ENCODE results near the gene CAMK1D. TPM values are rescaled to one million over a fixed set of nuclear protein-coding genes. Genes with fewer than 3 reads are reported as not detected.

The CAMK1D gene
- total RNA-seq, 4 donors from 2014 or later = 5.6 to 23.9 (median 7.4) TPM

- Histone ChIP-seq H3K4me3 (no peak overlapping the region), H3K36me3 (no peaks in the 10 kb centered on the region), H3K27ac (no peak overlapping the region), H3K27me3 (no peaks in the 10 kb centered on the region), H3K9me3 (no peaks in the 10 kb centered on the region), H3K4me1 (peaks cover 0 to 8% (median 0%) of the 10 kb centered on the region in 4 donors)
- TF ChIP-seq, protein P1, sequence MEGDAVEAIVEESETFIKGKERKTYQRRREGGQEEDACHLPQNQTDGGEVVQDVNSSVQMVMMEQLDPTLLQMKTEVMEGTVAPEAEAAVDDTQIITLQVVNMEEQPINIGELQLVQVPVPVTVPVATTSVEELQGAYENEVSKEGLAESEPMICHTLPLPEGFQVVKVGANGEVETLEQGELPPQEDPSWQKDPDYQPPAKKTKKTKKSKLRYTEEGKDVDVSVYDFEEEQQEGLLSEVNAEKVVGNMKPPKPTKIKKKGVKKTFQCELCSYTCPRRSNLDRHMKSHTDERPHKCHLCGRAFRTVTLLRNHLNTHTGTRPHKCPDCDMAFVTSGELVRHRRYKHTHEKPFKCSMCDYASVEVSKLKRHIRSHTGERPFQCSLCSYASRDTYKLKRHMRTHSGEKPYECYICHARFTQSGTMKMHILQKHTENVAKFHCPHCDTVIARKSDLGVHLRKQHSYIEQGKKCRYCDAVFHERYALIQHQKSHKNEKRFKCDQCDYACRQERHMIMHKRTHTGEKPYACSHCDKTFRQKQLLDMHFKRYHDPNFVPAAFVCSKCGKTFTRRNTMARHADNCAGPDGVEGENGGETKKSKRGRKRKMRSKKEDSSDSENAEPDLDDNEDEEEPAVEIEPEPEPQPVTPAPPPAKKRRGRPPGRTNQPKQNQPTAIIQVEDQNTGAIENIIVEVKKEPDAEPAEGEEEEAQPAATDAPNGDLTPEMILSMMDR (IDR thresholded peaks at IDR 0.05) = no peak
- TF ChIP-seq POLR2A (IDR thresholded peaks at IDR 0.05) = no peak
- DNase-seq = peak in 1 of 3 donors; percentile 56
Measured at GRCh38 chr10:12841826-12842225, 492.5 kb downstream of the CAMK1D start.

GRCh38 chr10:12842310-12842709 lies 493.0 kb downstream of the CAMK1D start:
- no peak for DNase-seq
- no peak overlapping the region for H3K4me3 ChIP-seq
- H3K36me3 ChIP-seq = no peaks in the 10 kb centered on the region
- no peaks in the 10 kb centered on the region for H3K9me3 ChIP-seq
- no peak for TF ChIP-seq POLR2A (IDR thresholded peaks at IDR 0.05)
- TF ChIP-seq, protein P1 (IDR thresholded peaks at IDR 0.05) = no peak
- no peak overlapping the region for H3K27ac ChIP-seq
- H3K4me1 ChIP-seq = peaks cover 0 to 8% (median 0%) of the 10 kb centered on the region in 4 donors
- no peaks in the 10 kb centered on the region for H3K27me3 ChIP-seq

- H3K4me3 ChIP-seq = no peak overlapping the region
- TF ChIP-seq POLR2A (IDR thresholded peaks at IDR 0.05) = no peak
- TF ChIP-seq, protein P1 (IDR thresholded peaks at IDR 0.05) = no peak
- H3K36me3 ChIP-seq = no peaks in the 10 kb centered on the region
- DNase-seq = no peak
- no peaks in the 10 kb centered on the region for H3K9me3 ChIP-seq
- H3K27me3 ChIP-seq = no peaks in the 10 kb centered on the region
- H3K27ac ChIP-seq = no peak overlapping the region
- H3K4me1 ChIP-seq = peaks cover 0 to 8% (median 0%) of the 10 kb centered on the region in 4 donors
Measured at GRCh38 chr10:12843296-12843945, 494.1 kb downstream of the CAMK1D start.

DNA sequence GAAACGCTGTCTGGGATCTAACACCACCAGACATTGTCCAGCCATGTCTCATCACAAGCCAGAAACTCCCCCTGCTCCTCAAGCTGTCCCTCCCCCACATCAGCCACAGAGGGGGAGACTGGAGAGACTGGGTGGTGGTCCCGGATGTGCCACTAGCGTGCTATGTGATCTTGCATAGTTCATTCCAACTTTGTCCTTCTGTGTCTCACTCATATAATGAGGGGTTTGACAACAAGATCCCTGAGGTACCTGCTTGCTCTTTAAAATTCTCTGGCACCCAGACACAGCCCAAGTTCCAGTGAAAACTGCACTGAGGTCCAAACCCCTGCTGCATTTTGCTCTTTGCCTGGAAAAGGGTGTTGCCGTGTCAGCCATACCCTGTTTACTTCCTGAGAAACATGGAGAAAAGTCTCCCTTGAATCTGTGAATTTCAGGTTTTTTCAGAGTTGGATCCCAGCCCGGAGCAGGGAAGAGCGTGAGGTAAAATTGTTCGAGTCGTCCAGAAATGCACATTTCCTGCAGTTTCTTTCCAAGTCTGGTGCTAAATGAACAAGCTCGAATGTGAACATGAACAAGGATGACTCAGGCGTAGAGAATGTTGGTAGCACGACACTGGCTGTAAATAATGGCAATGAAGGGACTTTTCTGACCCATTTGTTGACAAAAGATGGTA lies 495.6 kb downstream of the CAMK1D start:
- Histone ChIP-seq H3K27ac (peak overlapping the region in 3 of 4 donors; percentile 31 to 60 (median 36)), H3K9me3 (no peaks in the 10 kb centered on the region), H3K36me3 (no peaks in the 10 kb centered on the region), H3K27me3 (no peaks in the 10 kb centered on the region), H3K4me1 (peaks cover 0 to 5% (median 0%) of the 10 kb centered on the region in 4 donors), H3K4me3 (no peak overlapping the region)
- DNase-seq = no peak
- TF ChIP-seq, protein P1 (IDR thresholded peaks at IDR 0.05) = no peak
- no peak for TF ChIP-seq POLR2A (IDR thresholded peaks at IDR 0.05)

GRCh38 chr10:12846718-12847117 lies 497.4 kb downstream of the CAMK1D start:
- Histone ChIP-seq H3K27ac (no peak overlapping the region), H3K27me3 (no peaks in the 10 kb centered on the region), H3K9me3 (no peaks in the 10 kb centered on the region), H3K36me3 (no peaks in the 10 kb centered on the region), H3K4me3 (no peak overlapping the region), H3K4me1 (no peaks in the 10 kb centered on the region)
- DNase-seq = no peak
- TF ChIP-seq, protein P1 (IDR thresholded peaks at IDR 0.05) = no peak
- TF ChIP-seq POLR2A (IDR thresholded peaks at IDR 0.05) = no peak
